GM23338 (cell line): ENCODE measurements around the gene PMAIP1.

ENCODE experiments used
- CREB1 ChIP-seq: fragments of 250-450 bp; sonication (Bioruptor Pico); IDR thresholded peaks from 2 replicates; pipeline ENCODE4 v1.5.0; 2020; ENCODE audit warnings: low read depth, mild to moderate bottlenecking, moderate library complexity
- ETS1 ChIP-seq: IDR thresholded peaks from 2 replicates; pipeline ENCODE4 v1.6.1; 2016; ENCODE audit warnings: antibody characterized with exemption
- EZH2 ChIP-seq: fragments of 200-600 bp; sonication (generic); IDR thresholded peaks from one replicate; pipeline ENCODE4 v1.8.0; 2017; ENCODE audit warnings: antibody characterized with exemption, mild to moderate bottlenecking, low read depth; ENCODE audit not compliant: unreplicated experiment
- EZH2phosphoT487 ChIP-seq: fragments of 200-600 bp; sonication (generic); IDR thresholded peaks from one replicate; pipeline ENCODE4 v1.8.1; 2018; ENCODE audit warnings: antibody characterized with exemption; ENCODE audit not compliant: unreplicated experiment
- JUNB ChIP-seq: IDR thresholded peaks from one replicate; pipeline ENCODE4 v1.6.1; 2016; ENCODE audit warnings: antibody characterized with exemption; ENCODE audit not compliant: unreplicated experiment
- NANOG ChIP-seq: IDR thresholded peaks from 2 replicates; pipeline ENCODE4 v1.6.1; 2016; ENCODE audit warnings: antibody characterized with exemption, borderline replicate concordance
- POLR2AphosphoS5 ChIP-seq: IDR thresholded peaks from 2 replicates; pipeline ENCODE4 v1.6.1; 2016; ENCODE audit warnings: antibody characterized with exemption, low read depth
- STAT1 ChIP-seq: IDR thresholded peaks from one replicate; pipeline ENCODE4 v1.6.1; 2016; ENCODE audit warnings: antibody characterized with exemption; ENCODE audit not compliant: unreplicated experiment
- ZNF331 ChIP-seq: fragments of 250-450 bp; sonication (Bioruptor Pico); IDR thresholded peaks from 2 replicates; pipeline ENCODE4 v1.5.0; 2020; ENCODE audit warnings: low read depth, mild to moderate bottlenecking, moderate library complexity
- TF ChIP-seq, protein P1 (sequence below), 2 experiments: fragments of 200-600 bp in 1 of 2; sonication (generic) in 1 of 2; conservative IDR thresholded peaks; 2 replicates each; pipeline versions ENCODE4 v1.5.1 to v1.6.1; 2016 to 2017; ENCODE audit warnings: antibody characterized with exemption in 2 of 2, low read depth in 2 of 2, mild to moderate bottlenecking in 2 of 2, moderate library complexity in 1 of 2
- TF ChIP-seq, protein P2 (sequence below): IDR thresholded peaks from one replicate; pipeline ENCODE4 v1.6.1; 2018; ENCODE audit warnings: antibody characterized with exemption; ENCODE audit not compliant: unreplicated experiment

DNA sequence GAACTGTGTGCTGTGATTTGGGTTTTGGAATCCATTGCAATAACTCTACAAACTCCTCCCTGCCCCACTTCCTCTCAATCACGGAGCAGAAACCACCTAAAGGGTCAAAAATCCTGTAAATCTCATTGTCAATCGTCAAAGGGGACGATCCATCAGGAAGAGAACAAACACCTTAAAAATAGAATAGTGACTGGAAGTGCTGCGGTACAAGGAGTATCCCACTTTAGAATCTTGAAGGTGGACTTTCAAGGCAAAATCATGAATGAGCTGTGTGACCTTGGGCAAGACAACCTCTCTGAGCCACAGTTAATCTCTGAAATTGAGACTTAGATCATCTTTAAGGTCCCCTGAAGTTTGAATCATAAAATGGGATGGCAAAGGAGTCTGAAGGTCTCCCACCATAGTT lies 5.9 kb downstream of the PMAIP1 start:
- TF ChIP-seq, protein P1, sequence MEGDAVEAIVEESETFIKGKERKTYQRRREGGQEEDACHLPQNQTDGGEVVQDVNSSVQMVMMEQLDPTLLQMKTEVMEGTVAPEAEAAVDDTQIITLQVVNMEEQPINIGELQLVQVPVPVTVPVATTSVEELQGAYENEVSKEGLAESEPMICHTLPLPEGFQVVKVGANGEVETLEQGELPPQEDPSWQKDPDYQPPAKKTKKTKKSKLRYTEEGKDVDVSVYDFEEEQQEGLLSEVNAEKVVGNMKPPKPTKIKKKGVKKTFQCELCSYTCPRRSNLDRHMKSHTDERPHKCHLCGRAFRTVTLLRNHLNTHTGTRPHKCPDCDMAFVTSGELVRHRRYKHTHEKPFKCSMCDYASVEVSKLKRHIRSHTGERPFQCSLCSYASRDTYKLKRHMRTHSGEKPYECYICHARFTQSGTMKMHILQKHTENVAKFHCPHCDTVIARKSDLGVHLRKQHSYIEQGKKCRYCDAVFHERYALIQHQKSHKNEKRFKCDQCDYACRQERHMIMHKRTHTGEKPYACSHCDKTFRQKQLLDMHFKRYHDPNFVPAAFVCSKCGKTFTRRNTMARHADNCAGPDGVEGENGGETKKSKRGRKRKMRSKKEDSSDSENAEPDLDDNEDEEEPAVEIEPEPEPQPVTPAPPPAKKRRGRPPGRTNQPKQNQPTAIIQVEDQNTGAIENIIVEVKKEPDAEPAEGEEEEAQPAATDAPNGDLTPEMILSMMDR (conservative IDR thresholded peaks at IDR 0.05; ENCODE audit: low read depth in 2 of 2): no peak
- TF ChIP-seq JUNB (no peak), EZH2phosphoT487 (no peak), POLR2AphosphoS5 (no peak), EZH2 (no peak), ZNF331 (no peak), NANOG (no peak), STAT1 (no peak), CREB1 (no peak), ETS1 (no peak)
- TF ChIP-seq, protein P2, sequence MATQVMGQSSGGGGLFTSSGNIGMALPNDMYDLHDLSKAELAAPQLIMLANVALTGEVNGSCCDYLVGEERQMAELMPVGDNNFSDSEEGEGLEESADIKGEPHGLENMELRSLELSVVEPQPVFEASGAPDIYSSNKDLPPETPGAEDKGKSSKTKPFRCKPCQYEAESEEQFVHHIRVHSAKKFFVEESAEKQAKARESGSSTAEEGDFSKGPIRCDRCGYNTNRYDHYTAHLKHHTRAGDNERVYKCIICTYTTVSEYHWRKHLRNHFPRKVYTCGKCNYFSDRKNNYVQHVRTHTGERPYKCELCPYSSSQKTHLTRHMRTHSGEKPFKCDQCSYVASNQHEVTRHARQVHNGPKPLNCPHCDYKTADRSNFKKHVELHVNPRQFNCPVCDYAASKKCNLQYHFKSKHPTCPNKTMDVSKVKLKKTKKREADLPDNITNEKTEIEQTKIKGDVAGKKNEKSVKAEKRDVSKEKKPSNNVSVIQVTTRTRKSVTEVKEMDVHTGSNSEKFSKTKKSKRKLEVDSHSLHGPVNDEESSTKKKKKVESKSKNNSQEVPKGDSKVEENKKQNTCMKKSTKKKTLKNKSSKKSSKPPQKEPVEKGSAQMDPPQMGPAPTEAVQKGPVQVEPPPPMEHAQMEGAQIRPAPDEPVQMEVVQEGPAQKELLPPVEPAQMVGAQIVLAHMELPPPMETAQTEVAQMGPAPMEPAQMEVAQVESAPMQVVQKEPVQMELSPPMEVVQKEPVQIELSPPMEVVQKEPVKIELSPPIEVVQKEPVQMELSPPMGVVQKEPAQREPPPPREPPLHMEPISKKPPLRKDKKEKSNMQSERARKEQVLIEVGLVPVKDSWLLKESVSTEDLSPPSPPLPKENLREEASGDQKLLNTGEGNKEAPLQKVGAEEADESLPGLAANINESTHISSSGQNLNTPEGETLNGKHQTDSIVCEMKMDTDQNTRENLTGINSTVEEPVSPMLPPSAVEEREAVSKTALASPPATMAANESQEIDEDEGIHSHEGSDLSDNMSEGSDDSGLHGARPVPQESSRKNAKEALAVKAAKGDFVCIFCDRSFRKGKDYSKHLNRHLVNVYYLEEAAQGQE: no peak
